Measurements from ENCODE around the gene GALNT2. TPM values are rescaled to one million over a fixed set of nuclear protein-coding genes. Genes with fewer than 3 reads are reported as not detected.
A peak's percentile ranks its signal among the peaks of the same experiment; 100 is the strongest.

The GALNT2 gene
- polyA plus RNA-seq, 2 of the 4 experiments (the other 2 are of a cell fraction) = 66.9 to 114 TPM

DNA sequence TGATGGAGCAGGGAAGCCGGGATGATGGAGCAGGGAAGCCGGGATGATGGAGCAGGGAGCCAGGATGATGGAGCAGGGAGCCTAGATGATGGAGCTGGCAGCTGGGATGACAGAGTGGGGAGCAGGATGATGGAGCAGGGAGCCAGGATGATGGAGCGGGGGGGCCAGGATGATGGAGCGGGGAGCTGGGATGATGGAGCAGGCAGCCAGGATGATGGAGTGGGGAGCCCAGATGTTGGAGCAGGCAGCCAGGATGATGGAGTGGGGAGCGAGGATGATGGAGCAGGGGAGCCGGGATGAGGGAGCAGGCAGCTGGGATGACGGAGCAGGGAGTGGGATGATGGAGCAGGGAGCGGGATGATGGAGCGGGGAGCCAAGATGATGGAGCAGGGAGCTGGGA is 16.0 kb downstream of the GALNT2 start:
- ChIA-PET CTCF (interaction anchor here (0.7 to 3.5 kb wide), 5 partner anchors 9 to 40 kb away, joined by 4 to 13 read pairs (median 4); no protein-coding TSS in a partner anchor), POLR2A (no interaction called here)
- Histone ChIP-seq H3K9me3 (0 out of 3 replicates have a peak, but pooled peaks cover 3% of the 10 kb centered on the region), H3K4me2 (peak overlapping the region; percentile 79; the same call in 1 of the 3 replicates), H3K27ac (peak overlapping the region; percentile 86 to 94), H3K4me3 (no peak overlapping the region), H3K4me1 (peaks cover 63% of the 10 kb centered on the region)
- no peak for ATAC-seq
- TF ChIP-seq, protein P1, sequence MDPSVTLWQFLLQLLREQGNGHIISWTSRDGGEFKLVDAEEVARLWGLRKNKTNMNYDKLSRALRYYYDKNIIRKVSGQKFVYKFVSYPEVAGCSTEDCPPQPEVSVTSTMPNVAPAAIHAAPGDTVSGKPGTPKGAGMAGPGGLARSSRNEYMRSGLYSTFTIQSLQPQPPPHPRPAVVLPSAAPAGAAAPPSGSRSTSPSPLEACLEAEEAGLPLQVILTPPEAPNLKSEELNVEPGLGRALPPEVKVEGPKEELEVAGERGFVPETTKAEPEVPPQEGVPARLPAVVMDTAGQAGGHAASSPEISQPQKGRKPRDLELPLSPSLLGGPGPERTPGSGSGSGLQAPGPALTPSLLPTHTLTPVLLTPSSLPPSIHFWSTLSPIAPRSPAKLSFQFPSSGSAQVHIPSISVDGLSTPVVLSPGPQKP (IDR thresholded peaks at IDR 0.05; ENCODE audit: low read depth, low read length) = no peak
- TF ChIP-seq, protein P2, sequence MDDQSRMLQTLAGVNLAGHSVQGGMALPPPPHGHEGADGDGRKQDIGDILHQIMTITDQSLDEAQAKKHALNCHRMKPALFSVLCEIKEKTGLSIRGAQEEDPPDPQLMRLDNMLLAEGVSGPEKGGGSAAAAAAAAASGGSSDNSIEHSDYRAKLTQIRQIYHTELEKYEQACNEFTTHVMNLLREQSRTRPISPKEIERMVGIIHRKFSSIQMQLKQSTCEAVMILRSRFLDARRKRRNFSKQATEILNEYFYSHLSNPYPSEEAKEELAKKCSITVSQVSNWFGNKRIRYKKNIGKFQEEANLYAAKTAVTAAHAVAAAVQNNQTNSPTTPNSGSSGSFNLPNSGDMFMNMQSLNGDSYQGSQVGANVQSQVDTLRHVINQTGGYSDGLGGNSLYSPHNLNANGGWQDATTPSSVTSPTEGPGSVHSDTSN (IDR thresholded peaks at IDR 0.05) = 0 out of 2 replicates have a peak, but pooled peaks have one; percentile 18
- TF ChIP-seq, protein P3, sequence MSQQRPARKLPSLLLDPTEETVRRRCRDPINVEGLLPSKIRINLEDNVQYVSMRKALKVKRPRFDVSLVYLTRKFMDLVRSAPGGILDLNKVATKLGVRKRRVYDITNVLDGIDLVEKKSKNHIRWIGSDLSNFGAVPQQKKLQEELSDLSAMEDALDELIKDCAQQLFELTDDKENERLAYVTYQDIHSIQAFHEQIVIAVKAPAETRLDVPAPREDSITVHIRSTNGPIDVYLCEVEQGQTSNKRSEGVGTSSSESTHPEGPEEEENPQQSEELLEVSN (IDR thresholded peaks at IDR 0.05; ENCODE audit: borderline replicate concordance, low read depth) = no peak
- TF ChIP-seq, protein P4, sequence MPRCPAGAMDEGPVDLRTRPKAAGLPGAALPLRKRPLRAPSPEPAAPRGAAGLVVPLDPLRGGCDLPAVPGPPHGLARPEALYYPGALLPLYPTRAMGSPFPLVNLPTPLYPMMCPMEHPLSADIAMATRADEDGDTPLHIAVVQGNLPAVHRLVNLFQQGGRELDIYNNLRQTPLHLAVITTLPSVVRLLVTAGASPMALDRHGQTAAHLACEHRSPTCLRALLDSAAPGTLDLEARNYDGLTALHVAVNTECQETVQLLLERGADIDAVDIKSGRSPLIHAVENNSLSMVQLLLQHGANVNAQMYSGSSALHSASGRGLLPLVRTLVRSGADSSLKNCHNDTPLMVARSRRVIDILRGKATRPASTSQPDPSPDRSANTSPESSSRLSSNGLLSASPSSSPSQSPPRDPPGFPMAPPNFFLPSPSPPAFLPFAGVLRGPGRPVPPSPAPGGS (IDR thresholded peaks at IDR 0.05) = no peak
- TF ChIP-seq JUN (IDR thresholded peaks at IDR 0.05) (peak in 1 of 2 experiments; percentile 80; a peak in 2 of 5 replicates), HOXA7 (CRISPR knock-in tag; IDR thresholded peaks at IDR 0.05) (no peak), RCOR1 (IDR thresholded peaks at IDR 0.05; ENCODE audit: low read depth, low read length) (no peak), MAZ (IDR thresholded peaks at IDR 0.05; ENCODE audit: borderline replicate concordance, low read depth, low read length) (no peak), EHF (CRISPR knock-in tag; IDR thresholded peaks at IDR 0.05) (no peak), HOXB5 (CRISPR knock-in tag; IDR thresholded peaks at IDR 0.05) (no peak), ZSCAN20 (CRISPR knock-in tag; IDR thresholded peaks at IDR 0.05) (no peak), FOXS1 (CRISPR knock-in tag; IDR thresholded peaks at IDR 0.05) (no peak)
- TF ChIP-seq, protein P5, sequence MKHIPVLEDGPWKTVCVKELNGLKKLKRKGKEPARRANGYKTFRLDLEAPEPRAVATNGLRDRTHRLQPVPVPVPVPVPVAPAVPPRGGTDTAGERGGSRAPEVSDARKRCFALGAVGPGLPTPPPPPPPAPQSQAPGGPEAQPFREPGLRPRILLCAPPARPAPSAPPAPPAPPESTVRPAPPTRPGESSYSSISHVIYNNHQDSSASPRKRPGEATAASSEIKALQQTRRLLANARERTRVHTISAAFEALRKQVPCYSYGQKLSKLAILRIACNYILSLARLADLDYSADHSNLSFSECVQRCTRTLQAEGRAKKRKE (CRISPR knock-in tag; IDR thresholded peaks at IDR 0.05; ENCODE audit: low read depth) = peak; percentile 35; the same call in 1 of the 2 replicates
- WGBS (ENCODE audit: missing lambda C conversion rate) = 87% methylated on average over 9 of the region's 9 CpGs
- DNase-seq (ENCODE audit: low read depth in 1 of 2, low spot score in 1 of 2) = no peak
- FAIRE-seq = no peak

DNA sequence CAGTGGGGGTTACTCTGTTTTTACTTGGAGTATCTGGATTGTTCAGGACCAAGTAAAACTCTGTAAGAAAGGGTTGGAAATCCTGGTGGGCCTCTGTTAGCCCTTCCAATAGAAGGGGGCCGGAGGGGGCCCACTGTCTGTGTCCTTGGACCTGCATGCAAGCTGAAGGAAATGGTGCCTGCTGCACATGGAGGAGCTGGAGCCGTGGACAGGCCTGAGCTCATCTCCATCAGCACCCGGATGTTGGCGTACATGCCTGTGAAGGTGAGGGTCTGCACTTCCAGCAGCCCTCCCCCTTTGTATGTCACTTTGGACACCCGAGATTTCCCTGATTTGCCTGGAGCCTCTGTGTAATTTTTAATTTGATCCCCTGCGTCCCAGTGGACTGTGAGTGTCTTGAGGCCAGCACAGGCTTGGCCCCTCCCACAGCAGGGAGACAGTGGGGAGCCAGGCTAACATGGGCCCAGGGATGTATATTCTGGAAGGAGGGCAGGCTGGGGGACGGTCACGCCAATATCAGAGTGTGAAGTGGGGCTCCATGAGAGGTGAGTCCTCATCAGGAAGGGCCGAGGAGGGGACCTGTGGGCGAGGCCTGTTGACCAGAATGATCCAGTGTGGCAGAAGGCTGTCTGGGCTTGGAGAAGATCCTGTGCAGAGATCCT is 16.8 kb downstream of the GALNT2 start:
- ChIA-PET POLR2A (interaction anchor here (0.9 to 4.9 kb wide), 5 partner anchors 12 to 102 kb away, joined by 3 to 35 read pairs (median 4); partner anchors contain the start of gene GALNT2), CTCF (interaction anchor here (0.5 to 3.5 kb wide), 9 partner anchors 10 to 419 kb away, joined by 3 to 13 read pairs (median 4); no protein-coding TSS in a partner anchor)
- H3K27ac ChIP-seq = peak overlapping the region; percentile 86 to 94
- 42% methylated on average over 9 of the region's 10 CpGs for WGBS (ENCODE audit: missing lambda C conversion rate)
- H3K9me3 ChIP-seq = 0 out of 3 replicates have a peak, but pooled peaks cover 3% of the 10 kb centered on the region
- peak overlapping the region; percentile 79 for H3K4me2 ChIP-seq
- ATAC-seq (peak; percentile 57 to 58; a peak in 4 of 6 replicates), DNase-seq (ENCODE audit: low read depth in 1 of 2, low spot score in 1 of 2) (no peak), FAIRE-seq (no peak)
- TF ChIP-seq, protein P3 (IDR thresholded peaks at IDR 0.05; ENCODE audit: borderline replicate concordance, low read depth) = 0 out of 2 replicates have a peak, but pooled peaks have one; percentile 12
- TF ChIP-seq RAD21 (conservative IDR thresholded peaks at IDR 0.05 in 1 of 2, IDR thresholded peaks at IDR 0.05 in 1 of 2) = no peak
- no peak overlapping the region for H3K4me3 ChIP-seq
- H3K4me1 ChIP-seq = peaks cover 63% of the 10 kb centered on the region

All from A549 (cell line).